Stimulated activated CD4-positive, alpha-beta T cell treated with anti-CD3 and anti-CD28 coated beads, Interleukin-1b, Interleukin-23, amount 100 ng/mL, for 4 hours (primary cell): ENCODE measurements around the gene IFNA4.
"Not testable (repeated sequence)": the region's sequence is repeated elsewhere in the genome, so short reads cannot be mapped to it uniquely, and the experiment has no call there.

Experiments
- DNase-seq, 2 donors: peaks; one replicate each; pipeline ENCODE4 v3.0.0-alpha.2; 2020; ENCODE audit warnings: low read depth in 2 of 2

Gene IFNA4

DNA sequence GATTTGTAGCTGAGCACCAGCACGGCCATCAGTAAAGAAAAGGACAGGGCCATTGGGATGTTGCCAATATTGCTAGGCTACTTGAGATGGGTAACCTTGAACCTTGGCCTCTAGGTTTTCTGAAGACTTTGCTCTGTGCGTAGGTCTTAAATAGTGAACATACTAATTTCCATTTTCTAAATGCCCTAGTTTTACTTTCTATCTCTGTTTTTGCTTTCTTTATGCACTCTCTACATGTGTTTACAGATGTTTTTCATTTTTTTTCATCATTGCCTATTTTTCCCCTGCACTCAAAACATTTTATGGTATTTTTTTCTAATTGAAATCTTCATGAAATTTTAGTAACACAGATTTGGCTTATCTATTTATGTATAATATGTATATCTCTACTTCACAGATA, 20.8 kb downstream of the IFNA4 start, which contains the start of gene IFNA21:
Gene IFNA21 (minus strand): TSS at position 101 of the 400 bp plus-strand sequence. CDS start 48 bp downstream, at position 53.
- DNase-seq: not testable (repeated sequence)

DNA sequence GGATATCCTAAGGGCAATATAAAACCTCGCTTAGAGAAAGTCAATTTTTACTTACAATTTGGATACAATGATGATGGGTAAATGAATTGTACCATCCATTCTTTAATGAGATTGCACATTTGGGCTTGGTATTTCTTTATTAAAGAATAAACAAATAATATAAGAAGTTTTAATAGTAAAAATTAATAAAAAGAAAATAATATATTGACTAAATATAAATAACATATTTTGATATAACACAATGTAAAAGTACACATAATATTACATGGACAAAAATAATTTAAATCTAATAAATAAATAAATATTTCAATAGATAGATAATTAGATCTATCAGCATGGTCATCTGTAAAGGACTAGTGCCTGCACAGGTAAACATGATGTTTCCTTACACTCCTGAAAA, 21.9 kb downstream of the IFNA4 start:
- DNase-seq: no peak

DNA sequence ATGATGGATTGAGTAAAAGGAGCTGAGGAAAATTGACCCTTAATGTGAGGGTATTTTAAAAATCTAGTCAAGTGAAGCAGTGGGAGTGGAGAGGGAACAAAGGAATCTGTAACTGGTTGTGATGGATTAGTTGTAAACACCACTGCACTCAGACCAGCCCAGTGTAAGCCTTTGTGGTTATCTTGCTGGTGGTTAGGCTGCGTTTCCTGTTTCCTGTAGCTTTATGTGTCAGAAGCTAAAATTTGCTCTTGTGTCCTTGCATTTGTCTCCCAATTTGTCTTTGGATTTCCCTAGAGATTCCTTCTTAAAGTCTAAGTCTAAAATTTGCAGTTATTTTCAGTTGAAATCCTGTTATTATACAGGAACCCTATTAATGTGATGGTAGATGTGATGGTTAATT, 27.2 kb downstream of the IFNA4 start:
- DNase-seq: no peak

GRCh38 chr9:21155501-21155900, 31.9 kb downstream of the IFNA4 start:
- no peak for DNase-seq

DNA sequence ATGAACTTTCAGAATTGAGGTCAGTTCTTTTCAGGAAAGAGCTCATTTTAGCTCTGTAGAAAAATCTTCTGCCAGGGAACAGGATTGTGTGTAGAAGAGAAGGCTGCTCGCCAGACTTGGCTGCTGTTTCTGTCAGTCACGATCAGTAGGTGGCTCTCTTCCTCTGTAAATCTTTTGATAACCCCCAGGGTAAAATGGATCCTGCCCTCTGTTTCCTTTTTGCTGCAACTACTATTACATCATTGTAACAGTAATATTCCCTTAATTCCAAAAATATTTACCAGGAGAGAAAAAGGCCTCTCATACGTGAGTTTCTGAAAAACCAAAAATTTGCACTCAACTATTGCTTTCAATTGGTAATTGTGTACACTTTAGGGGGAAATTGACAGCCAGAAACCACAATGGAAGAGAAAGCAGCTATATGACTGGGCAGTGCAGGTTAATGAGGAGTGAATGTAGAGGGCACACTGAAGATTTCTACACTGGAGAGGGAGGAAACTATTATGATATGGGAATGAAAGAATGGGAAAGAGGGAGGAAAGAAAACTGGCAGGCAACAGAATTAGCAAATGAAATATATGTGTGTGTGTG, 33.3 kb downstream of the IFNA4 start:
- no peak for DNase-seq

- DNase-seq: no peak
Measured at GRCh38 chr9:21153336-21154017, 33.9 kb downstream of the IFNA4 start.

- no peak for DNase-seq
Measured at GRCh38 chr9:21144603-21145002, 42.8 kb downstream of the IFNA4 start.

GRCh38 chr9:21141427-21141882, 45.9 kb downstream of the IFNA4 start, which contains the start of gene IFNW1:
TSS of gene IFNW1 (minus strand) at chr9:21141832. CDS start at chr9:21141570, 262 bp downstream.
- no peak for DNase-seq

GRCh38 chr9:21137020-21137419, 50.4 kb downstream of the IFNA4 start:
- DNase-seq: no peak
